H1 (cell line): Measurements from ENCODE around the gene HFE. TPM values are rescaled to one million over a fixed set of nuclear protein-coding genes. Genes with fewer than 3 reads are reported as not detected.

ENCODE experiments used
- CHD7 ChIP-seq: fragments of 300-600 bp; sonication (generic); IDR thresholded peaks from 2 replicates; pipeline ENCODE4 v1.7.1; 2012; ENCODE audit warnings: low read length, moderate library complexity, mild to moderate bottlenecking, inconsistent platforms; ENCODE audit not compliant: insufficient replicate concordance
- CTBP2 ChIP-seq: IDR thresholded peaks from 2 replicates; pipeline ENCODE4 v1.7.0; 2011; ENCODE audit warnings: borderline replicate concordance, mild to moderate bottlenecking, moderate library complexity, mixed read lengths, low read length; ENCODE audit not compliant: insufficient read depth, insufficient read length
- EGR1 ChIP-seq: IDR thresholded peaks from 2 replicates; pipeline ENCODE4 v1.6.1; 2011; ENCODE audit warnings: low read depth, low read length, borderline replicate concordance
- POU5F1 ChIP-seq: IDR thresholded peaks from 2 replicates; pipeline ENCODE4 v1.6.1; 2011; ENCODE audit warnings: low read depth, mild to moderate bottlenecking, low read length, moderate library complexity
- SIX5 ChIP-seq: IDR thresholded peaks from 2 replicates; pipeline ENCODE4 v1.6.1; 2011; ENCODE audit warnings: mild to moderate bottlenecking, low read depth, low read length
- SP2 ChIP-seq: IDR thresholded peaks from 2 replicates; pipeline ENCODE4 v1.6.1; 2012; ENCODE audit warnings: mild to moderate bottlenecking, low read length, inconsistent platforms
- TAF7 ChIP-seq: optimal IDR thresholded peaks from 2 replicates; pipeline ENCODE3; 2011; ENCODE audit warnings: low read depth, mild to moderate bottlenecking, inconsistent platforms, low read length, moderate library complexity, borderline replicate concordance
- polyA plus RNA-seq, 7 experiments: library from polyadenylated mRNA; depleted of rRNA in 3 of 7; stranded (reverse) in 5 of 7; unstranded in 2 of 7; fragments of >200 nt in 5 of 7; fragments of 200-250 nt in 2 of 7; gene quantifications; 1 replicate in 5 of 7; 2 replicates in 1 of 7; 4 replicates in 1 of 7; pipeline versions ENCODE4 v1.2.1 to v1.2.3, GENCODE V29; 2011 to 2013; ENCODE audit warnings: missing spikeins in 2 of 7, mixed read lengths in 2 of 7
- total RNA-seq: library from RNA; stranded (reverse); fragmentation: NEBNext Ultra II Directional; extraction: Animal tissue kit (Norgen Biotek cat#: 25700); gene quantifications from 2 replicates; pipeline ENCODE4 v1.2.1, GENCODE V29; 2021

The HFE gene
- total and polyA plus RNA-seq, 2 of the 8 experiments (the other 6 are each of a cell fraction or from before 2014, with no cell fraction given), result 1.6 to 2.0 TPM

- TF ChIP-seq CHD7, result no peak
- no peak for TF ChIP-seq SP2
- no peak for TF ChIP-seq EGR1
- TF ChIP-seq TAF7, result no peak
- no peak for TF ChIP-seq SIX5
- TF ChIP-seq CTBP2, result no peak
- no peak for TF ChIP-seq POU5F1
Observed at GRCh38 chr6:26051665-26052310, 35.4 kb upstream of the HFE start (continued).
